Endothelial cell of umbilical vein (primary cell): ENCODE data around the gene L2HGDH. TPM values are rescaled to one million over a fixed set of nuclear protein-coding genes. Genes with fewer than 3 reads are reported as not detected.

Experiments
- BruUV-seq: library from RNA; stranded (reverse); fragments of 400-500 nt; replicated peaks from 2 replicates; lab custom pipeline; 2021; lab: Mats Ljungman, UMichigan
- CTCF ChIA-PET: fragments of 300-600, 350-600 bp; sonication (Branson Sonifier 250); formaldehyde crosslinking; loops from one replicate; lab custom pipeline; 2021; ENCODE audit warnings: antibody characterized with exemption, inconsistent platforms; lab: Charles Lee
- POLR2A ChIA-PET: fragments of 300-600, 350-600 bp; sonication (Branson Sonifier 250); formaldehyde crosslinking; loops from one replicate; lab custom pipeline; 2021; ENCODE audit warnings: antibody characterized with exemption, inconsistent platforms; lab: Charles Lee
- DNase-seq: peaks from one replicate; pipeline ENCODE4 v3.0.0-alpha.2; 2011; ENCODE audit warnings: low read depth, low spot score
- FAIRE-seq: peaks from 2 replicates; lab custom pipeline; 2011; peaks lifted over from hg19 to GRCh38; lab: Jason Lieb, UNC
- H2AFZ ChIP-seq: 2 replicates; pipeline ENCODE4 v1.6.0; 2012; ENCODE audit warnings: low read depth, low read length, control low read depth, inconsistent platforms
- H3K27ac ChIP-seq: 2 replicates; pipeline ENCODE4 v1.5.1; 2011; ENCODE audit warnings: low read depth, mild to moderate bottlenecking, control low read depth, low read length, moderate library complexity; ENCODE audit not compliant: insufficient read depth
- H3K27me3 ChIP-seq, 2 experiments: 2 replicates each; pipeline versions ENCODE4 v1.6.0 to v1.6.1; 2011; ENCODE audit warnings: low read length in 2 of 2, mixed read lengths in 1 of 2; ENCODE audit not compliant: control insufficient read depth in 2 of 2, insufficient read depth in 2 of 2
- H3K36me3 ChIP-seq, 2 experiments: 2 replicates in 1 of 2; 3 replicates in 1 of 2; pipeline ENCODE4 v1.5.1; 2011; ENCODE audit warnings: low read length in 2 of 2, mild to moderate bottlenecking in 1 of 2, moderate library complexity in 1 of 2; ENCODE audit not compliant: control insufficient read depth in 2 of 2, insufficient read depth in 2 of 2; ENCODE audit errors: extremely low read depth in 1 of 2
- H3K4me1 ChIP-seq: 3 replicates; pipeline ENCODE4 v1.5.1; 2011; ENCODE audit warnings: mild to moderate bottlenecking, low read length; ENCODE audit not compliant: control insufficient read depth, insufficient read depth; ENCODE audit errors: extremely low read depth
- H3K4me2 ChIP-seq: 2 replicates; pipeline ENCODE4 v1.6.1; 2011; ENCODE audit warnings: low read length, control low read depth, mixed read lengths; ENCODE audit not compliant: insufficient read depth
- H3K4me3 ChIP-seq, 3 experiments: fragments of 200-600 bp in 1 of 3; sonication (generic), shearing (Covaris generic) in 1 of 3; replicated peaks in 1 of 3; 2 replicates each; pipeline ENCODE4 v1.5.1; 2011 to 2016; ENCODE audit warnings: control low read depth in 3 of 3, low read length in 3 of 3, mild to moderate bottlenecking in 2 of 3, inconsistent platforms in 1 of 3, low read depth in 1 of 3, moderate library complexity in 1 of 3; ENCODE audit not compliant: insufficient read depth in 1 of 3
- H3K79me2 ChIP-seq: 2 replicates; pipeline ENCODE4 v1.6.0; 2012; ENCODE audit warnings: low read length, inconsistent platforms; ENCODE audit not compliant: control insufficient read depth, insufficient read depth
- H3K9ac ChIP-seq: replicated peaks from 2 replicates; pipeline ENCODE3; 2011; ENCODE audit warnings: low read length, control low read depth; ENCODE audit not compliant: insufficient read depth; ENCODE audit errors: extremely low read depth
- H3K9me1 ChIP-seq: replicated peaks from 3 replicates; pipeline ENCODE4 v1.6.0; 2011; ENCODE audit warnings: mild to moderate bottlenecking, low read length; ENCODE audit not compliant: control insufficient read depth, insufficient read depth; ENCODE audit errors: extremely low read depth
- H3K9me3 ChIP-seq: replicated peaks from 2 replicates; pipeline ENCODE4 v1.5.1; 2012; ENCODE audit warnings: low read length, inconsistent platforms; ENCODE audit not compliant: control insufficient read depth, insufficient read depth
- H4K20me1 ChIP-seq: replicated peaks from 2 replicates; pipeline ENCODE3; 2011; ENCODE audit warnings: mild to moderate bottlenecking, low read length; ENCODE audit not compliant: control insufficient read depth, insufficient read depth; ENCODE audit errors: extremely low read depth
- EZH2 ChIP-seq: IDR thresholded peaks from 2 replicates; pipeline ENCODE4 v1.6.1; 2012; ENCODE audit warnings: borderline replicate concordance, low read depth, mild to moderate bottlenecking, moderate library complexity, low read length, inconsistent platforms; ENCODE audit not compliant: severe bottlenecking
- FOS ChIP-seq: IDR thresholded peaks from 2 replicates; pipeline ENCODE4 v1.6.1; 2011; ENCODE audit warnings: mild to moderate bottlenecking, low read length, moderate library complexity, borderline replicate concordance; ENCODE audit not compliant: insufficient read depth
- GATA2 ChIP-seq: IDR thresholded peaks from 2 replicates; pipeline ENCODE4 v1.7.0; 2011; ENCODE audit warnings: low read depth, mild to moderate bottlenecking, moderate library complexity, mixed read lengths, low read length; ENCODE audit not compliant: insufficient read length, insufficient read depth
- JUN ChIP-seq: IDR thresholded peaks from 2 replicates; pipeline ENCODE4 v1.6.1; 2011; ENCODE audit warnings: borderline replicate concordance, low read depth; ENCODE audit not compliant: insufficient read length, insufficient read depth
- MAX ChIP-seq: IDR thresholded peaks from 2 replicates; pipeline ENCODE4 v1.6.1; 2011; ENCODE audit not compliant: insufficient read depth, insufficient read length
- MYC ChIP-seq: IDR thresholded peaks from one replicate; pipeline ENCODE4 v1.6.1; 2011; ENCODE audit warnings: mild to moderate bottlenecking, low read depth, low read length
- POLR2A ChIP-seq: IDR thresholded peaks from 2 replicates; pipeline ENCODE4 v1.6.1; 2012; ENCODE audit warnings: low read depth, mild to moderate bottlenecking, control low read depth, low read length
- POLR2AphosphoS5 ChIP-seq: IDR thresholded peaks from 2 replicates; pipeline ENCODE4 v1.6.1; 2012; ENCODE audit warnings: low read depth, mild to moderate bottlenecking, control low read depth, low read length, moderate library complexity; ENCODE audit not compliant: insufficient read depth
- dilution Hi-C: fragments of 300-500 bp; cut with MboI; formaldehyde crosslinking; loops from one replicate; pipeline ENCODE4 v1.15.0; 2019; ENCODE audit warnings: low sequenced_read_pairs; ENCODE audit not compliant: extremely low pct_ligation_motif_present
- intact Hi-C: fragments of 100-400 bp; cut with micrococcal nuclease; formaldehyde crosslinking; loops from one replicate; pipeline ENCODE4 v1.10.0; 2022
- polyA plus RNA-seq, 4 experiments: library from polyadenylated mRNA; depleted of rRNA in 3 of 4; stranded (reverse) in 3 of 4; unstranded in 1 of 4; fragments of >200 nt; gene quantifications; 2 replicates each; pipeline versions ENCODE4 v1.2.1 to v1.2.3, GENCODE V29; 2011 to 2012; ENCODE audit warnings: missing spikeins in 1 of 4
- total RNA-seq: library from RNA; stranded (reverse); gene quantifications from 2 replicates; pipeline ENCODE4 v1.2.3, GENCODE V29; 2021
- TF ChIP-seq, protein P1 (sequence below), 2 donors: IDR thresholded peaks; 1 replicate in 1 of 2; 2 replicates in 1 of 2; pipeline ENCODE4 v1.5.1; 2011; ENCODE audit warnings: low read length in 2 of 2, mild to moderate bottlenecking in 2 of 2, moderate library complexity in 2 of 2, control low read depth in 1 of 2, inconsistent platforms in 1 of 2, low read depth in 1 of 2; ENCODE audit not compliant: insufficient read depth in 1 of 2; ENCODE audit errors: extremely low read depth in 1 of 2

Gene L2HGDH
- total and polyA plus RNA-seq, 2 donors (not counting 3 experiments of a cell fraction or from before 2014, with no cell fraction given), result 2.5 to 5.3 TPM

GRCh38 chr14:50233166-50233950, 78.7 kb downstream of the L2HGDH start:
- Histone ChIP-seq H3K27ac (no peak overlapping the region), H3K36me3 (no peaks in the 10 kb centered on the region), H3K4me3 (no peak overlapping the region), H3K9ac (no peak overlapping the region), H3K9me3 (no peaks in the 10 kb centered on the region), H3K4me1 (peaks cover 18% of the 10 kb centered on the region), H3K27me3 (no peaks in the 10 kb centered on the region), H3K4me2 (no peak overlapping the region), H2AFZ (no peak overlapping the region), H3K9me1 (no peaks in the 10 kb centered on the region), H3K79me2 (peaks cover 26% of the 10 kb centered on the region), H4K20me1 (peaks cover 9% of the 10 kb centered on the region)
- TF ChIP-seq FOS, result no peak
- no peak for TF ChIP-seq POLR2A
- no peak for TF ChIP-seq GATA2
- TF ChIP-seq EZH2, result no peak
- no peak for TF ChIP-seq MAX
- TF ChIP-seq, protein P1, sequence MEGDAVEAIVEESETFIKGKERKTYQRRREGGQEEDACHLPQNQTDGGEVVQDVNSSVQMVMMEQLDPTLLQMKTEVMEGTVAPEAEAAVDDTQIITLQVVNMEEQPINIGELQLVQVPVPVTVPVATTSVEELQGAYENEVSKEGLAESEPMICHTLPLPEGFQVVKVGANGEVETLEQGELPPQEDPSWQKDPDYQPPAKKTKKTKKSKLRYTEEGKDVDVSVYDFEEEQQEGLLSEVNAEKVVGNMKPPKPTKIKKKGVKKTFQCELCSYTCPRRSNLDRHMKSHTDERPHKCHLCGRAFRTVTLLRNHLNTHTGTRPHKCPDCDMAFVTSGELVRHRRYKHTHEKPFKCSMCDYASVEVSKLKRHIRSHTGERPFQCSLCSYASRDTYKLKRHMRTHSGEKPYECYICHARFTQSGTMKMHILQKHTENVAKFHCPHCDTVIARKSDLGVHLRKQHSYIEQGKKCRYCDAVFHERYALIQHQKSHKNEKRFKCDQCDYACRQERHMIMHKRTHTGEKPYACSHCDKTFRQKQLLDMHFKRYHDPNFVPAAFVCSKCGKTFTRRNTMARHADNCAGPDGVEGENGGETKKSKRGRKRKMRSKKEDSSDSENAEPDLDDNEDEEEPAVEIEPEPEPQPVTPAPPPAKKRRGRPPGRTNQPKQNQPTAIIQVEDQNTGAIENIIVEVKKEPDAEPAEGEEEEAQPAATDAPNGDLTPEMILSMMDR (IDR thresholded peaks at IDR 0.05; ENCODE audit: extremely low read depth in 1 of 2, insufficient read depth in 1 of 2, low read depth in 1 of 2, low read length in 2 of 2), result no peak
- TF ChIP-seq MYC, result no peak
- TF ChIP-seq JUN, result no peak
- no peak for TF ChIP-seq POLR2AphosphoS5
- dilution Hi-C loops (no loop called here), intact Hi-C loops (loop anchor here (1.0 to 10.0 kb wide), 2 partner anchors 327 to 609 kb away; partner anchors contain the start of genes ATL1, MGAT2 and RPL36AL)
- POLR2A ChIA-PET, result no interaction called here
- CTCF ChIA-PET, result no interaction called here
- FAIRE-seq (no peak), DNase-seq (no peak)
- BruUV-seq, result no TSS peak
